SU-DHL-6 (cell line): ENCODE data around the gene SLC26A9.

ENCODE experiments used
- EZH2phosphoT487 ChIP-seq: fragments of 200-600 bp; sonication (generic), shearing (Covaris generic); conservative IDR thresholded peaks from 2 replicates; pipeline ENCODE4 v1.6.1; 2018; ENCODE audit warnings: mild to moderate bottlenecking, antibody characterized with exemption, low read length, moderate library complexity, mixed read lengths
- TF ChIP-seq, protein P1 (sequence below): fragments of 200-600 bp; sonication (generic); IDR thresholded peaks from one replicate; pipeline ENCODE4 v1.5.1; 2017; ENCODE audit warnings: antibody characterized with exemption, mild to moderate bottlenecking, low read length, moderate library complexity; ENCODE audit not compliant: insufficient read depth, poor library complexity, severe bottlenecking

DNA sequence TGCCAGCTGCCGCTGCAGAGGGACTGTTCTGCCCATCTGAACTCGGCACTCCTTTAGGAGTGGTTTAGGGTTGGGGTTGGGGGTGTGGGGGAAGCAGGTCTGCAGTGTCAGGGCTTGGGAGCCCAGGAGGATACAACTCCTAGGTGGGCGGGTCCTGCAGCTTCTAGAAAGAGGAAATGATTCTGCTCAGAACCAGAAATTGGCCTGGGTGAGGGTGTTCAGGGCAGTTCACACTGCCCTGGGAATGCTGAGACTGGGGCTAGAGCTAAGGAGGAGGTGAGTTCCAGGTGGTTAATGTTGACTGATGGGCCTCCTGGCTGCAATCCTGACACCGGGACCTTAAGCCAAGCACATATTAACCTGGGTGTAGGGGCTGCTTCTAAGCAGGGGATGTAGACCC, 4.8 kb upstream of the SLC26A9 start:
- TF ChIP-seq, protein P1, sequence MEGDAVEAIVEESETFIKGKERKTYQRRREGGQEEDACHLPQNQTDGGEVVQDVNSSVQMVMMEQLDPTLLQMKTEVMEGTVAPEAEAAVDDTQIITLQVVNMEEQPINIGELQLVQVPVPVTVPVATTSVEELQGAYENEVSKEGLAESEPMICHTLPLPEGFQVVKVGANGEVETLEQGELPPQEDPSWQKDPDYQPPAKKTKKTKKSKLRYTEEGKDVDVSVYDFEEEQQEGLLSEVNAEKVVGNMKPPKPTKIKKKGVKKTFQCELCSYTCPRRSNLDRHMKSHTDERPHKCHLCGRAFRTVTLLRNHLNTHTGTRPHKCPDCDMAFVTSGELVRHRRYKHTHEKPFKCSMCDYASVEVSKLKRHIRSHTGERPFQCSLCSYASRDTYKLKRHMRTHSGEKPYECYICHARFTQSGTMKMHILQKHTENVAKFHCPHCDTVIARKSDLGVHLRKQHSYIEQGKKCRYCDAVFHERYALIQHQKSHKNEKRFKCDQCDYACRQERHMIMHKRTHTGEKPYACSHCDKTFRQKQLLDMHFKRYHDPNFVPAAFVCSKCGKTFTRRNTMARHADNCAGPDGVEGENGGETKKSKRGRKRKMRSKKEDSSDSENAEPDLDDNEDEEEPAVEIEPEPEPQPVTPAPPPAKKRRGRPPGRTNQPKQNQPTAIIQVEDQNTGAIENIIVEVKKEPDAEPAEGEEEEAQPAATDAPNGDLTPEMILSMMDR = no peak
- TF ChIP-seq EZH2phosphoT487 = no peak
